GM23338 (cell line): Measurements from ENCODE around the gene RETSAT. TPM values are rescaled to one million over a fixed set of nuclear protein-coding genes. Genes with fewer than 3 reads are reported as not detected.

Experiments
- ATAC-seq: fragments of 200-7000 bp; cut with Tn5 transposase; 3 replicates; pipeline ENCODE4 v1.9.1; 2020
- DNase-seq: peaks from one replicate; pipeline ENCODE4 v3.0.0-alpha.2; 2015; ENCODE audit warnings: low spot score
- H2AFZ ChIP-seq: fragments of 200-600 bp; sonication (generic); 2 replicates; pipeline ENCODE4 v1.8.0; 2016; ENCODE audit warnings: antibody characterized with exemption, mild to moderate bottlenecking, moderate library complexity
- H3F3A ChIP-seq: fragments of 200-600 bp; sonication (generic); replicated peaks from 2 replicates; pipeline ENCODE4 v1.8.0; 2017; ENCODE audit warnings: antibody characterized with exemption, mixed run types, low read depth
- H3K27ac ChIP-seq: fragments of 200-600 bp; sonication (generic); 2 replicates; pipeline ENCODE4 v1.6.1; 2016; ENCODE audit warnings: low read depth
- H3K27me3 ChIP-seq: fragments of 200-600 bp; sonication (generic); 2 replicates; pipeline ENCODE4 v1.8.0; 2016; ENCODE audit warnings: mild to moderate bottlenecking, mixed run types, moderate library complexity; ENCODE audit not compliant: insufficient read depth
- H3K36me3 ChIP-seq: fragments of 200-600 bp; sonication (generic); 2 replicates; pipeline ENCODE4 v1.8.0; 2016; ENCODE audit warnings: mild to moderate bottlenecking; ENCODE audit not compliant: insufficient read depth
- H3K4me1 ChIP-seq: fragments of 200-600 bp; sonication (generic); 2 replicates; pipeline ENCODE4 v1.8.0; 2016; ENCODE audit warnings: mild to moderate bottlenecking, moderate library complexity; ENCODE audit not compliant: insufficient read depth
- H3K4me2 ChIP-seq: fragments of 200-600 bp; sonication (generic); 2 replicates; pipeline ENCODE4 v1.7.1; 2017; ENCODE audit warnings: mixed run types
- H3K4me3 ChIP-seq: fragments of 200-600 bp; sonication (generic); 2 replicates; pipeline ENCODE4 v1.6.1; 2016; ENCODE audit warnings: mixed run types
- H3K79me2 ChIP-seq: fragments of 200-600 bp; sonication (generic); replicated peaks from 2 replicates; pipeline ENCODE4 v1.8.0; 2017; ENCODE audit warnings: mild to moderate bottlenecking; ENCODE audit not compliant: insufficient read depth
- H3K9me2 ChIP-seq: fragments of 200-600 bp; sonication (generic); 2 replicates; pipeline ENCODE4 v1.8.0; 2017; ENCODE audit not compliant: insufficient read depth
- H4K20me1 ChIP-seq: fragments of 200-600 bp; sonication (generic); replicated peaks from 2 replicates; pipeline ENCODE4 v1.8.0; 2017; ENCODE audit warnings: mild to moderate bottlenecking; ENCODE audit not compliant: insufficient read depth
- H3K27ac Mint-ChIP-seq: 2 replicates; pipeline ENCODE4 v1.8.0; 2020; ENCODE audit warnings: inconsistent platforms, mild to moderate bottlenecking, moderate library complexity, mixed read lengths
- H3K27me3 Mint-ChIP-seq: 3 replicates; pipeline ENCODE4 v1.8.0; 2022; ENCODE audit warnings: low read depth, mild to moderate bottlenecking, moderate library complexity, mixed read lengths, inconsistent platforms; ENCODE audit not compliant: insufficient read depth, poor library complexity
- H3K36me3 Mint-ChIP-seq: 3 replicates; pipeline ENCODE4 v1.8.0; 2021; ENCODE audit warnings: low read depth, mild to moderate bottlenecking, inconsistent platforms, moderate library complexity, mixed read lengths
- H3K4me1 Mint-ChIP-seq: 3 replicates; pipeline ENCODE4 v1.8.0; 2020; ENCODE audit warnings: mild to moderate bottlenecking, inconsistent platforms, mixed read lengths
- H3K4me3 Mint-ChIP-seq: 3 replicates; pipeline ENCODE4 v1.8.0; 2021; ENCODE audit warnings: moderate library complexity, mild to moderate bottlenecking, inconsistent platforms, mixed read lengths
- H3K9me3 Mint-ChIP-seq: 3 replicates; pipeline ENCODE4 v1.8.0; 2020; ENCODE audit warnings: moderate library complexity, mild to moderate bottlenecking, inconsistent platforms, mixed read lengths
- CREB1 ChIP-seq: fragments of 250-450 bp; sonication (Bioruptor Pico); IDR thresholded peaks from 2 replicates; pipeline ENCODE4 v1.5.0; 2020; ENCODE audit warnings: low read depth, mild to moderate bottlenecking, moderate library complexity
- CTCF ChIP-seq, 2 experiments: fragments of 200-600 bp in 1 of 2; sonication (generic) in 1 of 2; conservative IDR thresholded peaks; 2 replicates each; pipeline versions ENCODE4 v1.5.1 to v1.6.1; 2016 to 2017; ENCODE audit warnings: antibody characterized with exemption in 2 of 2, low read depth in 2 of 2, mild to moderate bottlenecking in 2 of 2, moderate library complexity in 1 of 2
- ETS1 ChIP-seq: IDR thresholded peaks from 2 replicates; pipeline ENCODE4 v1.6.1; 2016; ENCODE audit warnings: antibody characterized with exemption
- EZH2 ChIP-seq: fragments of 200-600 bp; sonication (generic); IDR thresholded peaks from one replicate; pipeline ENCODE4 v1.8.0; 2017; ENCODE audit warnings: antibody characterized with exemption, mild to moderate bottlenecking, low read depth; ENCODE audit not compliant: unreplicated experiment
- EZH2phosphoT487 ChIP-seq: fragments of 200-600 bp; sonication (generic); IDR thresholded peaks from one replicate; pipeline ENCODE4 v1.8.1; 2018; ENCODE audit warnings: antibody characterized with exemption; ENCODE audit not compliant: unreplicated experiment
- JUNB ChIP-seq: IDR thresholded peaks from one replicate; pipeline ENCODE4 v1.6.1; 2016; ENCODE audit warnings: antibody characterized with exemption; ENCODE audit not compliant: unreplicated experiment
- NANOG ChIP-seq: IDR thresholded peaks from 2 replicates; pipeline ENCODE4 v1.6.1; 2016; ENCODE audit warnings: antibody characterized with exemption, borderline replicate concordance
- POLR2AphosphoS5 ChIP-seq: IDR thresholded peaks from 2 replicates; pipeline ENCODE4 v1.6.1; 2016; ENCODE audit warnings: antibody characterized with exemption, low read depth
- REST ChIP-seq: IDR thresholded peaks from one replicate; pipeline ENCODE4 v1.6.1; 2018; ENCODE audit warnings: antibody characterized with exemption; ENCODE audit not compliant: unreplicated experiment
- STAT1 ChIP-seq: IDR thresholded peaks from one replicate; pipeline ENCODE4 v1.6.1; 2016; ENCODE audit warnings: antibody characterized with exemption; ENCODE audit not compliant: unreplicated experiment
- ZNF114 ChIP-seq: fragments of 250-450 bp; sonication (Bioruptor Pico); IDR thresholded peaks from 2 replicates; pipeline ENCODE4 v1.5.0; 2020; ENCODE audit warnings: mild to moderate bottlenecking, moderate library complexity
- ZNF331 ChIP-seq: fragments of 250-450 bp; sonication (Bioruptor Pico); IDR thresholded peaks from 2 replicates; pipeline ENCODE4 v1.5.0; 2020; ENCODE audit warnings: low read depth, mild to moderate bottlenecking, moderate library complexity
- polyA plus RNA-seq: library from polyadenylated mRNA; unstranded; fragments of >200 nt; fragmentation: Nextera tagmentation; extraction: Ambion mirVana; gene quantifications from 2 replicates; pipeline ENCODE4 v1.2.1, GENCODE V29; 2016
- total RNA-seq: library from RNA; depleted of rRNA; stranded (reverse); fragments of >200 nt; shearing (Covaris generic); gene quantifications from 2 replicates; pipeline ENCODE4 v1.2.3, GENCODE V29; 2014

The RETSAT gene
- total and polyA plus RNA-seq, 2 experiments from 2014 or later: 2.3 to 16.4 TPM

- Histone ChIP-seq H3K36me3 (peaks cover 8% of the 10 kb centered on the region), H2AFZ (no peak overlapping the region), H4K20me1 (no peaks in the 10 kb centered on the region), H3K27me3 (no peaks in the 10 kb centered on the region), H3K4me3 (no peak overlapping the region), H3K27ac (no peak overlapping the region), H3K4me2 (no peak overlapping the region), H3K4me1 (peaks cover 1% of the 10 kb centered on the region; the same call in 1 of the 2 replicates), H3K79me2 (peaks cover 9% of the 10 kb centered on the region), H3K9me2 (no peaks in the 10 kb centered on the region), H3F3A (peaks cover 3% of the 10 kb centered on the region; the same call in 1 of the 2 replicates)
- H3K27me3 Mint-ChIP-seq: peaks cover 5% of the 10 kb centered on the region
- DNase-seq: no peak
- H3K4me1 Mint-ChIP-seq: peaks cover 6% of the 10 kb centered on the region
- H3K4me3 Mint-ChIP-seq: no peak overlapping the region
- no peak overlapping the region for H3K27ac Mint-ChIP-seq
- ATAC-seq: no peak
- no peak for TF ChIP-seq EZH2phosphoT487
- no peak for TF ChIP-seq CTCF (conservative IDR thresholded peaks at IDR 0.05; ENCODE audit: low read depth in 2 of 2)
- H3K36me3 Mint-ChIP-seq: peaks cover 16% of the 10 kb centered on the region
- peaks cover 13% of the 10 kb centered on the region for H3K9me3 Mint-ChIP-seq
Measured at GRCh38 chr2:85400023-85400422, 45.7 kb upstream of the RETSAT start.

- H3K4me3 ChIP-seq: no peak overlapping the region
- DNase-seq (no peak), ATAC-seq (no peak)
- H3K4me3 Mint-ChIP-seq: no peak overlapping the region
- H3K36me3 ChIP-seq: peaks cover 4% of the 10 kb centered on the region
- H3K4me2 ChIP-seq: no peak overlapping the region
- H3K9me2 ChIP-seq: no peaks in the 10 kb centered on the region
- H3K36me3 Mint-ChIP-seq: peaks cover 15% of the 10 kb centered on the region
- no peak overlapping the region for H3K27ac ChIP-seq
- H3K9me3 Mint-ChIP-seq: peaks cover 12% of the 10 kb centered on the region
- H3F3A ChIP-seq: 0 out of 2 replicates have a peak, but pooled peaks cover 3% of the 10 kb centered on the region
- H2AFZ ChIP-seq: no peak overlapping the region
- peaks cover 12% of the 10 kb centered on the region for H3K4me1 Mint-ChIP-seq
- no peaks in the 10 kb centered on the region for H3K4me1 ChIP-seq
- peaks cover 7% of the 10 kb centered on the region for H3K79me2 ChIP-seq
- H3K27me3 Mint-ChIP-seq: peaks cover 5% of the 10 kb centered on the region
- H4K20me1 ChIP-seq: no peaks in the 10 kb centered on the region
- no peaks in the 10 kb centered on the region for H3K27me3 ChIP-seq
- H3K27ac Mint-ChIP-seq: no peak overlapping the region
- TF ChIP-seq ZNF331 (no peak), ETS1 (no peak), POLR2AphosphoS5 (no peak), REST (no peak), NANOG (no peak), EZH2 (no peak), CREB1 (CRISPR knock-in tag) (no peak), ZNF114 (CRISPR knock-in tag) (no peak), JUNB (no peak), CTCF (conservative IDR thresholded peaks at IDR 0.05; ENCODE audit: low read depth in 2 of 2) (no peak), STAT1 (no peak)
Measured at GRCh38 chr2:85399183-85399455, 44.8 kb upstream of the RETSAT start.
